Spleen (tissue), 11 donors: ENCODE measurements around the gene HPCAL4. TPM values are rescaled to one million over a fixed set of nuclear protein-coding genes. Genes with fewer than 3 reads are reported as not detected.
A peak's percentile ranks its signal among the peaks of the same experiment; 100 is the strongest.

ENCODE experiments used
- DNase-seq: peaks from one replicate; pipeline ENCODE4 v3.0.0-alpha.2; 2020
- H3K27ac ChIP-seq, 8 donors: fragments of 200-600 bp; sonication (generic) in 7 of 8; 1 replicate in 4 of 8; 2 replicates in 4 of 8; pipeline versions ENCODE4 v1.5.0 to v1.8.0; 2016 to 2021; ENCODE audit warnings: inconsistent platforms in 4 of 8, mild to moderate bottlenecking in 4 of 8, moderate library complexity in 1 of 8
- H3K27me3 ChIP-seq, 7 donors: fragments of 200-600 bp; sonication (generic) in 6 of 7; replicated peaks in 1 of 7; 1 replicate in 4 of 7; 2 replicates in 3 of 7; pipeline versions ENCODE4 v1.5.0 to v1.8.0; 2016 to 2021; ENCODE audit warnings: inconsistent platforms in 3 of 7, mild to moderate bottlenecking in 1 of 7
- H3K36me3 ChIP-seq, 6 donors: fragments of 200-600 bp; sonication (generic) in 5 of 6; 1 replicate in 4 of 6; 2 replicates in 2 of 6; pipeline versions ENCODE4 v1.5.0 to v1.8.0; 2016 to 2021; ENCODE audit warnings: inconsistent platforms in 2 of 6
- H3K4me1 ChIP-seq, 6 donors: fragments of 200-600 bp; sonication (generic) in 5 of 6; 1 replicate in 3 of 6; 2 replicates in 3 of 6; pipeline versions ENCODE4 v1.5.0 to v1.8.0; 2016 to 2021; ENCODE audit warnings: inconsistent platforms in 3 of 6
- H3K4me3 ChIP-seq, 8 donors: fragments of 200-600 bp; sonication (generic) in 7 of 8; 1 replicate in 4 of 8; 2 replicates in 4 of 8; pipeline versions ENCODE4 v1.5.0 to v1.8.0; 2016 to 2021; ENCODE audit warnings: inconsistent platforms in 4 of 8, mild to moderate bottlenecking in 4 of 8, moderate library complexity in 2 of 8
- H3K9me3 ChIP-seq, 8 donors: fragments of 200-600 bp; sonication (generic) in 7 of 8; 1 replicate in 4 of 8; 2 replicates in 4 of 8; pipeline versions ENCODE4 v1.5.0 to v1.8.0; 2016 to 2021; ENCODE audit warnings: inconsistent platforms in 4 of 8
- CTCF ChIP-seq, 11 experiments: fragments of 200-600 bp in 7 of 11; fragments of 450-650 bp in 4 of 11; sonication (generic) in 4 of 11; IDR thresholded peaks in 8 of 11; conservative IDR thresholded peaks in 3 of 11; 1 replicate in 7 of 11; 2 replicates in 4 of 11; pipeline versions ENCODE4 v1.4.0 to v1.8.0; 2016 to 2021; ENCODE audit warnings: antibody characterized with exemption in 11 of 11, inconsistent platforms in 4 of 11, mild to moderate bottlenecking in 1 of 11
- POLR2A ChIP-seq, 3 donors: fragments of 450-650 bp; IDR thresholded peaks; one replicate each; pipeline ENCODE4 v1.5.1; 2017; ENCODE audit warnings: antibody characterized with exemption in 3 of 3, mild to moderate bottlenecking in 1 of 3
- POLR2AphosphoS5 ChIP-seq, 3 donors: sonication (generic); formaldehyde crosslinking; IDR thresholded peaks; one replicate each; pipeline ENCODE4 v1.5.1; 2017; ENCODE audit warnings: antibody characterized with exemption in 3 of 3
- WGBS, 5 donors: extraction: QIAGEN DNeasy Blood & Tissue Kit in 3 of 5; methylation state at CpG; one replicate each; pipeline versions ENCODE4 v1.1.5 to v1.1.7; 2013 to 2018; 5-methylcytosine and 5-hydroxymethylcytosine counted together
- intact Hi-C: fragments of 100-400 bp; cut with DNase I; formaldehyde crosslinking; loops from one replicate; pipeline ENCODE4 v1.15.0; 2023; ENCODE audit warnings: low total_unique reads
- polyA plus RNA-seq, 3 donors: library from polyadenylated mRNA; stranded (reverse); fragments of 200-250 nt; gene quantifications; one replicate each; pipeline ENCODE4 v1.2.1, GENCODE V29; 2013
- total RNA-seq, 7 donors: library from RNA; depleted of rRNA in 3 of 7; stranded (reverse); fragments of >200 nt in 3 of 7; fragmentation: NEBNext Ultra II Directional in 4 of 7; extraction: Animal tissue kit (Norgen Biotek cat#: 25700) in 4 of 7; gene quantifications; one replicate each; pipeline versions ENCODE4 v1.1.0 to v1.2.1, GENCODE V29; 2016 to 2021
- donor health status: healthy with polysubstance abuse.
- donor health status: DM: no; HTN: no; CAD: no; lungs with moderate emphysema.
- donor health status: DM: no; HTN: no; CAD: no.
- donor health status: Bipolar disorder and iron deficiency.
- donor health status: healthy.
- donor health status: DM: no; HTN: no; CAD: no.
- donor health status: DM: yes; HTN: yes; CAD: no.

Gene HPCAL4
- total and polyA plus RNA-seq, 10 donors = 0.10 to 0.70 (median 0.39) TPM

GRCh38 chr1:39639305-39640130 is 51.7 kb downstream of the HPCAL4 start, which contains the start of gene HEYL:
Gene HEYL (minus strand): TSS chr1:39639643. CDS start chr1:39639625, 18 bp downstream.
- Histone ChIP-seq H3K27me3 (peaks cover 0 to 59% (median 15%) of the 10 kb centered on the region in 7 donors), H3K27ac (peak within 1 kb of the TSS in 7 of 8 donors; percentile 28 to 77 (median 61)), H3K4me3 (peak within 1 kb of the TSS; percentile 33 to 73 (median 44)), H3K36me3 (no peaks in the 10 kb centered on the region), H3K9me3 (no peaks in the 10 kb centered on the region), H3K4me1 (peaks cover 0 to 47% (median 9%) of the 10 kb centered on the region in 6 donors)
- intact Hi-C loops = no loop called here
- TF ChIP-seq POLR2A (IDR thresholded peaks at IDR 0.05) (no peak), POLR2AphosphoS5 (IDR thresholded peaks at IDR 0.05) (peak in 2 of 3 donors; percentile 54 to 57), CTCF (IDR thresholded peaks at IDR 0.05 in 8 of 11, conservative IDR thresholded peaks at IDR 0.05 in 3 of 11) (peak in 3 of 11 experiments; percentile 18 to 25 (median 25))
- 4 to 5% (median 5%) methylated on average over 17 to 88 of the region's 88 CpGs for WGBS, 5 donors
- DNase-seq = peak; percentile 89

DNA sequence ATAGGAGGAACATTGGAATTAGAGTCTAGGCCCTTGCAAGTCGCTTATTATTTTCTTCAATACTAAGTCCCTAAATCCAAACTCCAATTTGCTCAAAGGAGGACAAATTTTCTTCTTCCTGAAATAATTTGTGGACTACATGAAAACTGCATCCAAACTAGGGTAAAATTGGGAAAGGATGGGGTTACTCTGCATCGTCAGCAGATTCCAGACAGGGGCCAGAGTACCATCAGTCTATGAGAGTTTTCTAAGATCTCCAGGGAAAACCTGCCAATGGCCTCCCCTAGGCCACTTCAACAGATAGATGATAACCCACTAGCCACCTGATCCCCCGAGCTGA is 52.3 kb downstream of the HPCAL4 start:
- H3K4me3 ChIP-seq = peak overlapping the region; percentile 33 to 73 (median 44)
- 63 to 75% (median 70%) methylated on average over 3 of the region's 3 CpGs for WGBS, 5 donors
- intact Hi-C loops = no loop called here
- no peaks in the 10 kb centered on the region for H3K36me3 ChIP-seq
- H3K27me3 ChIP-seq = peaks cover 0 to 64% (median 15%) of the 10 kb centered on the region in 7 donors
- TF ChIP-seq POLR2A (IDR thresholded peaks at IDR 0.05) (no peak), CTCF (IDR thresholded peaks at IDR 0.05 in 8 of 11, conservative IDR thresholded peaks at IDR 0.05 in 3 of 11) (no peak), POLR2AphosphoS5 (IDR thresholded peaks at IDR 0.05) (no peak)
- DNase-seq = no peak
- H3K4me1 ChIP-seq = peaks cover 0 to 47% (median 9%) of the 10 kb centered on the region in 6 donors
- H3K27ac ChIP-seq = peak overlapping the region in 7 of 8 donors; percentile 28 to 77 (median 61)
- H3K9me3 ChIP-seq = no peaks in the 10 kb centered on the region

- WGBS, 5 donors = 74 to 87% (median 76%) methylated on average over 3 to 4 of the region's 4 CpGs
Observed at GRCh38 chr1:39637361-39637760, 53.9 kb downstream of the HPCAL4 start.

More at GRCh38 chr1:39637361-39637760, 53.9 kb downstream of the HPCAL4 start:
- intact Hi-C loops = no loop called here
- Histone ChIP-seq H3K36me3 (no peaks in the 10 kb centered on the region), H3K4me3 (peak overlapping the region in 3 of 8 donors; percentile 42 to 73 (median 46)), H3K9me3 (no peaks in the 10 kb centered on the region), H3K4me1 (peaks cover 0 to 38% (median 9%) of the 10 kb centered on the region in 6 donors), H3K27ac (peak overlapping the region in 1 of 8 donors; percentile 2), H3K27me3 (peaks cover 0 to 75% (median 15%) of the 10 kb centered on the region in 7 donors)
- DNase-seq = no peak
- TF ChIP-seq POLR2A (IDR thresholded peaks at IDR 0.05) = no peak
- no peak for TF ChIP-seq POLR2AphosphoS5 (IDR thresholded peaks at IDR 0.05)
- no peak for TF ChIP-seq CTCF (IDR thresholded peaks at IDR 0.05 in 8 of 11, conservative IDR thresholded peaks at IDR 0.05 in 3 of 11)
